ENCODE measurements around the gene TXNRD2. TPM values are rescaled to one million over a fixed set of nuclear protein-coding genes. Genes with fewer than 3 reads are reported as not detected.

TXNRD2 gene
- total and polyA plus RNA-seq, 2 donors (not counting 1 experiment from before 2014, with no cell fraction given) = 24.8 to 36.2 TPM

DNA sequence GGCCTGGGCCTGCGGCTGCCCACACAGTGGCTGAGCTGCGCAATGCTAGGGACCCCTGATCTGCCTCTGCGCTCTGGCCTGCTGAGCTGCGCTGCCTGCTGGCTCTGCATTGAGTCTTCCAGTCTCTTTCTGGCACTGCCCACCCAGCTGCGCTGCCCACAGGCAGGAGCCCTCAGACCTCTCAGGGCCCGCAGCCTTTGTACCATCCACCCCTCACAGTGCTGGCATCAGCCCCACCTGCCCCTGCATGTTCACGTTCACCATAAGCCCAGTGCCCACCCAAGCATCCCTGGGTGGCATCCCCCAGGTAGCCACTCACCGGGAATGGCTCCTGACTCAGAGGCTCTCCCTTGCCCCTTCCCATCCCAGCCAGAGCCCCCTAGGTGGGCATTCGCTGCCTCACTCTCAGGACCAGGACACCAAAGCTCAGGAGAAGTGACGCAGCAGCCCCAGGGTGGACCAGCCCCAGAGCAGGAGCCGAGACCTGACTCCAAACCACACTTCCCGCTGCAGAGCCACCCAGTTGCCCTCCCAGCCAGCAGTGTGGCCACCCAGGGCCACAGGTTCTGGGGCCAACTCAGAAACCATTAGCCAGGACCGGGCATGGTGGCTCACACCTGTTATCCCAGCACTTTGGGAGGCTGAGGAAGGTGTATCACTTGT lies 21.8 kb downstream of the TXNRD2 start:
- Histone ChIP-seq H3K9me3 (ENCODE audit: control extremely low read depth in 1 of 3, control insufficient read depth in 2 of 3, insufficient read depth in 1 of 3, low read length in 2 of 3) (peaks cover 0 to 4% (median 0%) of the 10 kb centered on the region in 3 donors), H3K79me2 (ENCODE audit: control insufficient read depth, insufficient read depth, low read length) (no peaks in the 10 kb centered on the region), H2AFZ (ENCODE audit: insufficient read depth, low read depth, low read length, poor library complexity, severe bottlenecking) (no peak overlapping the region), H3K27me3 (replicated peaks in 1 of 4; ENCODE audit: control extremely low read depth in 1 of 4, control insufficient read depth in 3 of 4, insufficient read depth in 4 of 4, low read length in 3 of 4) (no peaks in the 10 kb centered on the region), H4K20me1 (ENCODE audit: control insufficient read depth, insufficient read depth, low read length, poor library complexity, severe bottlenecking) (no peaks in the 10 kb centered on the region), H3K27ac (ENCODE audit: low read length in 2 of 2) (no peak overlapping the region), H3K4me1 (ENCODE audit: control insufficient read depth in 2 of 2, insufficient read depth in 2 of 2, low read length in 2 of 2) (no peaks in the 10 kb centered on the region), H3K9ac (ENCODE audit: low read length) (no peak overlapping the region), H3K4me3 (ENCODE audit: control extremely low read depth in 1 of 5, extremely low read depth in 1 of 5, insufficient read depth in 1 of 5, low read depth in 2 of 5, low read length in 4 of 5) (no peak overlapping the region), H3K36me3 (replicated peaks in 1 of 2; ENCODE audit: control extremely low read depth in 1 of 2, control insufficient read depth in 1 of 2, extremely low read depth in 1 of 2, insufficient read depth in 2 of 2, low read length in 1 of 2) (peaks cover under 1 to 32% of the 10 kb centered on the region in 2 experiments), H3K4me2 (replicated peaks; ENCODE audit: low read depth, low read length, poor library complexity, severe bottlenecking) (no peak overlapping the region)
- H3K9me3 Mint-ChIP-seq (ENCODE audit: insufficient read depth) = no peaks in the 10 kb centered on the region
- H3K27me3 Mint-ChIP-seq = no peaks in the 10 kb centered on the region
- intact Hi-C loops (cut with micrococcal nuclease) = no loop called here
- no peak for TF ChIP-seq EZH2 (IDR thresholded peaks at IDR 0.05; ENCODE audit: borderline replicate concordance, insufficient read depth, low read depth, low read length, poor library complexity, severe bottlenecking)
- TF ChIP-seq, protein P1, sequence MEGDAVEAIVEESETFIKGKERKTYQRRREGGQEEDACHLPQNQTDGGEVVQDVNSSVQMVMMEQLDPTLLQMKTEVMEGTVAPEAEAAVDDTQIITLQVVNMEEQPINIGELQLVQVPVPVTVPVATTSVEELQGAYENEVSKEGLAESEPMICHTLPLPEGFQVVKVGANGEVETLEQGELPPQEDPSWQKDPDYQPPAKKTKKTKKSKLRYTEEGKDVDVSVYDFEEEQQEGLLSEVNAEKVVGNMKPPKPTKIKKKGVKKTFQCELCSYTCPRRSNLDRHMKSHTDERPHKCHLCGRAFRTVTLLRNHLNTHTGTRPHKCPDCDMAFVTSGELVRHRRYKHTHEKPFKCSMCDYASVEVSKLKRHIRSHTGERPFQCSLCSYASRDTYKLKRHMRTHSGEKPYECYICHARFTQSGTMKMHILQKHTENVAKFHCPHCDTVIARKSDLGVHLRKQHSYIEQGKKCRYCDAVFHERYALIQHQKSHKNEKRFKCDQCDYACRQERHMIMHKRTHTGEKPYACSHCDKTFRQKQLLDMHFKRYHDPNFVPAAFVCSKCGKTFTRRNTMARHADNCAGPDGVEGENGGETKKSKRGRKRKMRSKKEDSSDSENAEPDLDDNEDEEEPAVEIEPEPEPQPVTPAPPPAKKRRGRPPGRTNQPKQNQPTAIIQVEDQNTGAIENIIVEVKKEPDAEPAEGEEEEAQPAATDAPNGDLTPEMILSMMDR (IDR thresholded peaks at IDR 0.05) = no peak
- no peak overlapping the region for H3K4me3 Mint-ChIP-seq
- 98% methylated on average over 12 of the region's 13 CpGs for WGBS (ENCODE audit: insufficient coverage)
- H3K27ac Mint-ChIP-seq = no peak overlapping the region
- ChIA-PET CTCF (interaction anchor here (1.7 kb wide), 1 partner anchor 10 kb away, joined by 5 read pairs; no protein-coding TSS in a partner anchor), POLR2A (no interaction called here)
- DNase-seq = no peak
- no peaks in the 10 kb centered on the region for H3K4me1 Mint-ChIP-seq
- ATAC-seq (ENCODE audit: low read depth) = no peak

DNA sequence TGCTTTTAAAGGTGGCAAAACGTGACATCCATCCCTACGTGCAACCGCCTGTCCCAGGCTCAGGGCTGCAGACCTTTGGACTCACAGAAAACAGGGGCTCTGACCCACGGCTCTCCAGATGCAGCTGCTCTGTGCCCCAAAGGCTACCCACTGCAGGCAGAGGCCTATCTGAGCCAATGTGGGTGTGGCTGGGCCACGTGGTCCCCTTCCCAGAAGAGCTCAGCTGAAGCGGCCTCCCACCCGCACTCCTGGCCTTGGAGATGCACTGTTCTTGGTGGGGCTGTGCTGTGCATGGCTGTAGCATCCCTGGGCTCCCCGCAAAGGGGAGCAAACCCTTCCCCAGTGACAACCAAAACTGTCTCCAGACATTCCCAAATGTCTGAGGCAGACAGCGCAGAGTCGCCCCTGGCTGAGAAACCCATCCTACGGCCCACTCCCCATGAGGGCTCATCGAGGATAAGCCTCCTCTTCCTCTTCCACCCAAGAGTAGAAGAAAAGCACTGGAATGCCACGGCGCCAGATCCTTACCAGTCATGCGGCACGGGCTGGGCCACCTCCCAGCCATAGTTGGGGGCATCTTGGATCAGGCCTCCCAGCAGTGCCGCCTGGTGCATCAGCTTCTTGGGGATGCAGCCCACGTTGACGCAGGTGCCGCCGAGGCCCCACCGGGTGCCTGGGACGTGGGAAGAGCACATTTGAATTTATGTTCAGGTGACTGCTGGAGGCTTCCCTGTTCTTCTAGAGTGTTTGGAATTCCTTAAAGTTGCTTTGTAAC lies 23.1 kb downstream of the TXNRD2 start:
- no peak overlapping the region for H3K4me3 Mint-ChIP-seq
- H3K9me3 ChIP-seq (ENCODE audit: control extremely low read depth in 1 of 3, control insufficient read depth in 2 of 3, insufficient read depth in 1 of 3, low read length in 2 of 3) = peaks cover 0 to 6% (median 5%) of the 10 kb centered on the region in 3 donors
- TF ChIP-seq, protein P1 (IDR thresholded peaks at IDR 0.05) = no peak
- TF ChIP-seq EZH2 (IDR thresholded peaks at IDR 0.05; ENCODE audit: borderline replicate concordance, insufficient read depth, low read depth, low read length, poor library complexity, severe bottlenecking) = no peak
- peaks cover 4 to 45% of the 10 kb centered on the region in 2 experiments for H3K36me3 ChIP-seq (replicated peaks in 1 of 2; ENCODE audit: control extremely low read depth in 1 of 2, control insufficient read depth in 1 of 2, extremely low read depth in 1 of 2, insufficient read depth in 2 of 2, low read length in 1 of 2)
- H4K20me1 ChIP-seq (ENCODE audit: control insufficient read depth, insufficient read depth, low read length, poor library complexity, severe bottlenecking) = no peaks in the 10 kb centered on the region
- no peak overlapping the region for H3K4me2 ChIP-seq (replicated peaks; ENCODE audit: low read depth, low read length, poor library complexity, severe bottlenecking)
- H3K27ac ChIP-seq (ENCODE audit: low read length in 2 of 2) = no peak overlapping the region
- H3K27me3 ChIP-seq (replicated peaks in 1 of 4; ENCODE audit: control extremely low read depth in 1 of 4, control insufficient read depth in 3 of 4, insufficient read depth in 4 of 4, low read length in 3 of 4) = no peaks in the 10 kb centered on the region
- CTCF ChIA-PET = interaction anchor here (1.0 to 4.1 kb wide), 2 partner anchors 8 to 188 kb away, joined by 3 to 15 read pairs; no protein-coding TSS in a partner anchor
- no peaks in the 10 kb centered on the region for H3K4me1 Mint-ChIP-seq
- WGBS (ENCODE audit: insufficient coverage) = 88% methylated on average over 22 of the region's 23 CpGs
- no peak overlapping the region for H3K4me3 ChIP-seq (ENCODE audit: control extremely low read depth in 1 of 5, extremely low read depth in 1 of 5, insufficient read depth in 1 of 5, low read depth in 2 of 5, low read length in 4 of 5)
- H3K4me1 ChIP-seq (ENCODE audit: control insufficient read depth in 2 of 2, insufficient read depth in 2 of 2, low read length in 2 of 2) = no peaks in the 10 kb centered on the region
- no peak overlapping the region for H2AFZ ChIP-seq (ENCODE audit: insufficient read depth, low read depth, low read length, poor library complexity, severe bottlenecking)
- no peak overlapping the region for H3K9ac ChIP-seq (ENCODE audit: low read length)
- H3K27me3 Mint-ChIP-seq = no peaks in the 10 kb centered on the region
- no peak overlapping the region for H3K27ac Mint-ChIP-seq
- intact Hi-C loops (cut with micrococcal nuclease) = no loop called here
- POLR2A ChIA-PET = no interaction called here
- no peaks in the 10 kb centered on the region for H3K9me3 Mint-ChIP-seq (ENCODE audit: insufficient read depth)
- DNase-seq (no peak), ATAC-seq (ENCODE audit: low read depth) (no peak)
- no peaks in the 10 kb centered on the region for H3K79me2 ChIP-seq (ENCODE audit: control insufficient read depth, insufficient read depth, low read length)
